ENCODE measurements around the gene ALPG.
A peak's percentile ranks its signal among the peaks of the same experiment; 100 is the strongest.
"Not testable (repeated sequence)": the region's sequence is repeated elsewhere in the genome, so short reads cannot be mapped to it uniquely, and the experiment has no call there.

The ALPG gene

DNA sequence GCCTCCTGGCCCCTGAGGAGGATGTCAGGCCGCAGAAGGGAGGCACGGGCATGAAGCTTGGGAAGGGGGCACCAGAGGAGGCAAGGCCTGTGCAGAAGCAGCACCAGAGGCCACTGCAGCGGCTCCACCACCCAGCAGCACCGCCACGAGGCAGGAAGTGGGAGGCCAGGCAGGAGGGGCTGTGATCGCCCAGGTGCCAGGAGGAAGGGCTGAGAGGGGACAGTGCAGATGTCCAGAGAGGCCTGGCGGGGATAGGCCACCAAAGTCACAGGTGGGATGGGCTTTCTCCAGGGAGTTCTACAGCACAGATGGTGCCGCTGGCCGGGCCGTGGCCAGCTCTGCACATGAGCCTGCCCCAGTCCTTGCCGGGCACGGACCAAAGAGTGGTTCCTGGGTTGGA, 43.3 kb downstream of the ALPG start:
- no peak overlapping the region for H2AFZ ChIP-seq (ENCODE audit: low read depth, low read length)
- no peak overlapping the region for H3K9ac ChIP-seq (ENCODE audit: low read depth, low read length)
- DNase-seq (no peak), ATAC-seq (ENCODE audit: insufficient read depth, low read depth) (peak; percentile 25; the same call in 1 of the 3 replicates)
- H3K9me3 ChIP-seq (ENCODE audit: insufficient read depth, low read length, severe bottlenecking), result no peaks in the 10 kb centered on the region
- H3K4me3 ChIP-seq (ENCODE audit: low read depth in 1 of 2, low read length in 2 of 2), result no peak overlapping the region
- H4K20me1 ChIP-seq (ENCODE audit: insufficient read depth, low read length), result peaks cover under 1% of the 10 kb centered on the region; the same call in 1 of the 2 replicates
- no peak overlapping the region for H3K27ac ChIP-seq (ENCODE audit: low read length)
- H3K4me1 ChIP-seq (ENCODE audit: insufficient read depth, low read length), result no peaks in the 10 kb centered on the region
- no peaks in the 10 kb centered on the region for H3K36me3 ChIP-seq (ENCODE audit: insufficient read depth, low read length)
- H3K4me2 ChIP-seq (ENCODE audit: insufficient read depth, low read length), result no peak overlapping the region
- peaks cover 7% of the 10 kb centered on the region for H3K27me3 ChIP-seq (ENCODE audit: insufficient read depth, low read length, poor library complexity)
- no peak for TF ChIP-seq CTCF (IDR thresholded peaks at IDR 0.05; ENCODE audit: borderline replicate concordance, extremely low read depth, low read length, poor library complexity, severe bottlenecking)
- TF ChIP-seq EZH2 (IDR thresholded peaks at IDR 0.05; ENCODE audit: borderline replicate concordance, low read depth, low read length, severe bottlenecking), result no peak
- H3K79me2 ChIP-seq (ENCODE audit: insufficient read depth, low read length), result no peaks in the 10 kb centered on the region

DNA sequence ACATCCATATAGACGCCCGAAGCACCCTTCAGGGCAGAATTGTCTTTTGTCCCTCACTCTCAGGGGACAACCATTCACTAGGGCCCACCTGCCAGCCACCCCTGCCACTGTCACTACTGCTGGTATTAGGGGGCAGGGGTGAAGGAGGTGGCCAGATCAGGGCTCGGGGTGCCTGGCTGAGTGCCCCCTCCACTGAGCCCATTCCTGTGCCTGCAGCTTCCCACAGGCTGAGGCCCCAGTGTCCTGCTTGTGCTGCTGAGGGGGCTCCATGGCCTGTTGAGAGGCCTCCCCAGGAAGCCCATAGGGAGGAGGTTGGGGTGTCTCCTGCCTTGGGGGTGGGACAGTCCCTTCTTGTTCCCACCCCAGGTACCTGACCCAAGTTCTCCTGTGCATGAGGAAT, 45.0 kb downstream of the ALPG start:
- H3K9me3 ChIP-seq (ENCODE audit: insufficient read depth, low read length, severe bottlenecking); DNase-seq; ATAC-seq (ENCODE audit: insufficient read depth, low read depth): not testable (repeated sequence)

GRCh38 chr2:232454630-232455029, 48.0 kb downstream of the ALPG start:
- Histone ChIP-seq H3K27me3 (ENCODE audit: insufficient read depth, low read length, poor library complexity) (peaks cover 7% of the 10 kb centered on the region), H3K27ac (ENCODE audit: low read length) (no peak overlapping the region), H3K4me1 (ENCODE audit: insufficient read depth, low read length) (no peaks in the 10 kb centered on the region), H3K9me3 (ENCODE audit: insufficient read depth, low read length, severe bottlenecking) (no peaks in the 10 kb centered on the region), H3K79me2 (ENCODE audit: insufficient read depth, low read length) (no peaks in the 10 kb centered on the region), H4K20me1 (ENCODE audit: insufficient read depth, low read length) (peaks cover 9% of the 10 kb centered on the region), H3K36me3 (ENCODE audit: insufficient read depth, low read length) (no peaks in the 10 kb centered on the region), H3K9ac (ENCODE audit: low read depth, low read length) (no peak overlapping the region), H3K4me3 (ENCODE audit: low read depth in 1 of 2, low read length in 2 of 2) (no peak overlapping the region), H2AFZ (ENCODE audit: low read depth, low read length) (no peak overlapping the region), H3K4me2 (ENCODE audit: insufficient read depth, low read length) (no peak overlapping the region)
- no peak for ATAC-seq (ENCODE audit: insufficient read depth, low read depth)
- no peak for DNase-seq
- no peak for TF ChIP-seq CTCF (IDR thresholded peaks at IDR 0.05; ENCODE audit: borderline replicate concordance, extremely low read depth, low read length, poor library complexity, severe bottlenecking)

More for the DNA sequence above, 45.0 kb downstream of the ALPG start:
- not testable (repeated sequence) for H3K79me2 ChIP-seq (ENCODE audit: insufficient read depth, low read length); H2AFZ ChIP-seq (ENCODE audit: low read depth, low read length); H3K27me3 ChIP-seq (ENCODE audit: insufficient read depth, low read length, poor library complexity); H3K4me2 ChIP-seq (ENCODE audit: insufficient read depth, low read length); H3K4me3 ChIP-seq (ENCODE audit: low read depth in 1 of 2, low read length in 2 of 2); H3K9ac ChIP-seq (ENCODE audit: low read depth, low read length); H3K4me1 ChIP-seq (ENCODE audit: insufficient read depth, low read length); H3K27ac ChIP-seq (ENCODE audit: low read length); H3K36me3 ChIP-seq (ENCODE audit: insufficient read depth, low read length); H4K20me1 ChIP-seq (ENCODE audit: insufficient read depth, low read length)

- no peak for DNase-seq
- H3K27ac ChIP-seq (ENCODE audit: low read length), result no peak within 1 kb of the TSS
- ATAC-seq (ENCODE audit: insufficient read depth, low read depth), result no peak
Measured at GRCh38 chr2:232455426-232456255, 49.0 kb downstream of the ALPG start, which contains the start of gene ALPI. TSS of gene ALPI (plus strand) at chr2:232456153. CDS start at chr2:232456200, 47 bp downstream.

More at GRCh38 chr2:232455426-232456255, 49.0 kb downstream of the ALPG start, which contains the start of gene ALPI:
- Histone ChIP-seq H3K9me3 (ENCODE audit: insufficient read depth, low read length, severe bottlenecking) (no peaks in the 10 kb centered on the region), H3K4me1 (ENCODE audit: insufficient read depth, low read length) (no peaks in the 10 kb centered on the region), H3K4me2 (ENCODE audit: insufficient read depth, low read length) (no peak within 1 kb of the TSS), H3K27me3 (ENCODE audit: insufficient read depth, low read length, poor library complexity) (peaks cover 7% of the 10 kb centered on the region), H4K20me1 (ENCODE audit: insufficient read depth, low read length) (peaks cover 9% of the 10 kb centered on the region), H2AFZ (ENCODE audit: low read depth, low read length) (no peak within 1 kb of the TSS), H3K9ac (ENCODE audit: low read depth, low read length) (no peak within 1 kb of the TSS), H3K36me3 (ENCODE audit: insufficient read depth, low read length) (no peaks in the 10 kb centered on the region), H3K79me2 (ENCODE audit: insufficient read depth, low read length) (no peaks in the 10 kb centered on the region), H3K4me3 (ENCODE audit: low read depth in 1 of 2, low read length in 2 of 2) (no peak within 1 kb of the TSS)
- TF ChIP-seq CTCF (IDR thresholded peaks at IDR 0.05; ENCODE audit: borderline replicate concordance, extremely low read depth, low read length, poor library complexity, severe bottlenecking) (no peak), EZH2 (IDR thresholded peaks at IDR 0.05; ENCODE audit: borderline replicate concordance, low read depth, low read length, severe bottlenecking) (no peak)

Measured in DND-41 (cell line).